Spleen (tissue), 7 donors: Measurements from ENCODE around the gene MIA2.

Experiments
- POLR2A ChIP-seq, 3 donors: fragments of 450-650 bp; IDR thresholded peaks; one replicate each; pipeline ENCODE4 v1.5.1; 2017; ENCODE audit warnings: antibody characterized with exemption in 3 of 3, mild to moderate bottlenecking in 1 of 3
- POLR2AphosphoS5 ChIP-seq, 3 donors: sonication (generic); formaldehyde crosslinking; IDR thresholded peaks; one replicate each; pipeline ENCODE4 v1.5.1; 2017; ENCODE audit warnings: antibody characterized with exemption in 3 of 3
- TF ChIP-seq, protein P1 (sequence below), 11 experiments: fragments of 200-600 bp in 7 of 11; fragments of 450-650 bp in 4 of 11; sonication (generic) in 4 of 11; IDR thresholded peaks in 8 of 11; conservative IDR thresholded peaks in 3 of 11; 1 replicate in 7 of 11; 2 replicates in 4 of 11; pipeline versions ENCODE4 v1.4.0 to v1.8.0; 2016 to 2021; ENCODE audit warnings: antibody characterized with exemption in 11 of 11, inconsistent platforms in 4 of 11, mild to moderate bottlenecking in 1 of 11
- donor health status: DM: no; HTN: no; CAD: no; lungs with moderate emphysema.
- donor health status: DM: no; HTN: no; CAD: no.
- donor health status: DM: no; HTN: no; CAD: no.

GRCh38 chr14:39370415-39370814 is 136.7 kb downstream of the MIA2 start:
- TF ChIP-seq, protein P1, sequence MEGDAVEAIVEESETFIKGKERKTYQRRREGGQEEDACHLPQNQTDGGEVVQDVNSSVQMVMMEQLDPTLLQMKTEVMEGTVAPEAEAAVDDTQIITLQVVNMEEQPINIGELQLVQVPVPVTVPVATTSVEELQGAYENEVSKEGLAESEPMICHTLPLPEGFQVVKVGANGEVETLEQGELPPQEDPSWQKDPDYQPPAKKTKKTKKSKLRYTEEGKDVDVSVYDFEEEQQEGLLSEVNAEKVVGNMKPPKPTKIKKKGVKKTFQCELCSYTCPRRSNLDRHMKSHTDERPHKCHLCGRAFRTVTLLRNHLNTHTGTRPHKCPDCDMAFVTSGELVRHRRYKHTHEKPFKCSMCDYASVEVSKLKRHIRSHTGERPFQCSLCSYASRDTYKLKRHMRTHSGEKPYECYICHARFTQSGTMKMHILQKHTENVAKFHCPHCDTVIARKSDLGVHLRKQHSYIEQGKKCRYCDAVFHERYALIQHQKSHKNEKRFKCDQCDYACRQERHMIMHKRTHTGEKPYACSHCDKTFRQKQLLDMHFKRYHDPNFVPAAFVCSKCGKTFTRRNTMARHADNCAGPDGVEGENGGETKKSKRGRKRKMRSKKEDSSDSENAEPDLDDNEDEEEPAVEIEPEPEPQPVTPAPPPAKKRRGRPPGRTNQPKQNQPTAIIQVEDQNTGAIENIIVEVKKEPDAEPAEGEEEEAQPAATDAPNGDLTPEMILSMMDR (IDR thresholded peaks at IDR 0.05 in 8 of 11, conservative IDR thresholded peaks at IDR 0.05 in 3 of 11), result no peak
- TF ChIP-seq POLR2AphosphoS5 (IDR thresholded peaks at IDR 0.05) (peak in 1 of 3 donors; percentile 22), POLR2A (IDR thresholded peaks at IDR 0.05) (no peak)
